B cell (primary cell): ENCODE measurements around the gene ZNF189. TPM values are rescaled to one million over a fixed set of nuclear protein-coding genes. Genes with fewer than 3 reads are reported as not detected.

Experiments used
- ATAC-seq: fragments of 200-7000 bp; cut with Tn5 transposase; one replicate; pipeline ENCODE4 v1.10.0; 2021; ENCODE audit warnings: low read depth, mild to moderate bottlenecking, moderate number of reproducible peaks, moderate library complexity
- CTCF ChIA-PET: fragments of 350-600 bp; sonication (Branson Sonifier 250); formaldehyde crosslinking; loops from one replicate; lab custom pipeline; 2021; ENCODE audit warnings: antibody characterized with exemption, inconsistent platforms; lab: Charles Lee
- POLR2A ChIA-PET: fragments of 350-600 bp; sonication (Branson Sonifier 250); formaldehyde crosslinking; loops from one replicate; lab custom pipeline; 2021; ENCODE audit warnings: antibody characterized with exemption; lab: Charles Lee
- DNase-seq: peaks from one replicate; pipeline ENCODE4 v3.0.0; 2013
- H2AFZ ChIP-seq: 2 replicates; pipeline ENCODE4 v1.6.1; 2012; ENCODE audit warnings: mild to moderate bottlenecking, low read depth, low read length; ENCODE audit not compliant: insufficient read depth, poor library complexity, severe bottlenecking
- H3K27ac ChIP-seq, 2 donors: 1 replicate in 1 of 2; 2 replicates in 1 of 2; pipeline ENCODE4 v1.5.1; 2012 to 2013; ENCODE audit warnings: low read length in 2 of 2, mild to moderate bottlenecking in 2 of 2, moderate library complexity in 1 of 2
- H3K27me3 ChIP-seq, 4 experiments: fragments of 200-600 bp in 1 of 4; sonication (generic) in 1 of 4; replicated peaks in 1 of 4; 1 replicate in 2 of 4; 2 replicates in 2 of 4; pipeline versions ENCODE4 v1.6.1 to v1.7.0; 2013 to 2016; ENCODE audit warnings: low read length in 3 of 4, mild to moderate bottlenecking in 2 of 4, mixed read lengths in 1 of 4, moderate library complexity in 1 of 4; ENCODE audit not compliant: insufficient read depth in 4 of 4, control insufficient read depth in 3 of 4; ENCODE audit errors: control extremely low read depth in 1 of 4
- H3K36me3 ChIP-seq, 2 experiments: replicated peaks in 1 of 2; 1 replicate in 1 of 2; 2 replicates in 1 of 2; pipeline versions ENCODE4 v1.6.1 to v1.7.1; 2013; ENCODE audit warnings: low read length in 1 of 2; ENCODE audit not compliant: insufficient read depth in 2 of 2, control insufficient read depth in 1 of 2; ENCODE audit errors: control extremely low read depth in 1 of 2, extremely low read depth in 1 of 2
- H3K4me1 ChIP-seq, 2 donors: fragments of 200-600 bp in 1 of 2; sonication (generic) in 1 of 2; 1 replicate in 1 of 2; 2 replicates in 1 of 2; pipeline versions ENCODE4 v1.5.1 to v1.6.1; 2013 to 2017; ENCODE audit warnings: low read length in 2 of 2; ENCODE audit not compliant: control insufficient read depth in 2 of 2, insufficient read depth in 2 of 2
- H3K4me2 ChIP-seq: replicated peaks from 2 replicates; pipeline ENCODE3; 2012; ENCODE audit warnings: mild to moderate bottlenecking, low read depth, low read length; ENCODE audit not compliant: poor library complexity, severe bottlenecking
- H3K4me3 ChIP-seq, 5 experiments: fragments of 200-600 bp in 1 of 5; sonication (generic) in 1 of 5; 1 replicate in 3 of 5; 2 replicates in 2 of 5; pipeline versions ENCODE4 v1.5.1 to v1.7.0; 2011 to 2016; ENCODE audit warnings: low read length in 4 of 5, mild to moderate bottlenecking in 4 of 5, low read depth in 2 of 5, control low read depth in 1 of 5, moderate library complexity in 1 of 5; ENCODE audit not compliant: insufficient read depth in 1 of 5; ENCODE audit errors: control extremely low read depth in 1 of 5, extremely low read depth in 1 of 5
- H3K79me2 ChIP-seq: fragments of 200-600 bp; sonication (generic); one replicate; pipeline ENCODE4 v1.6.0; 2016; ENCODE audit warnings: low read length; ENCODE audit not compliant: control insufficient read depth, insufficient read depth
- H3K9ac ChIP-seq: fragments of 200-600 bp; sonication (generic); 2 replicates; pipeline ENCODE4 v1.6.1; 2017; ENCODE audit warnings: mild to moderate bottlenecking, low read length, moderate library complexity
- H3K9me3 ChIP-seq, 3 donors: one replicate each; pipeline versions ENCODE4 v1.6.1 to v1.7.1; 2013; ENCODE audit warnings: low read length in 2 of 3; ENCODE audit not compliant: control insufficient read depth in 2 of 3, insufficient read depth in 1 of 3; ENCODE audit errors: control extremely low read depth in 1 of 3
- H4K20me1 ChIP-seq: 2 replicates; pipeline ENCODE4 v1.6.0; 2012; ENCODE audit warnings: mild to moderate bottlenecking, low read length; ENCODE audit not compliant: insufficient read depth, control insufficient read depth, poor library complexity, severe bottlenecking
- H3K27ac Mint-ChIP-seq: one replicate; pipeline ENCODE4 v1.8.0; 2021; ENCODE audit warnings: mixed read lengths
- H3K27me3 Mint-ChIP-seq: one replicate; pipeline ENCODE4 v1.8.0; 2021; ENCODE audit warnings: mixed read lengths
- H3K4me1 Mint-ChIP-seq: one replicate; pipeline ENCODE4 v1.8.0; 2021; ENCODE audit warnings: mixed read lengths
- H3K4me3 Mint-ChIP-seq: one replicate; pipeline ENCODE4 v1.8.0; 2021; ENCODE audit warnings: mixed read lengths
- H3K9me3 Mint-ChIP-seq: one replicate; pipeline ENCODE4 v1.8.0; 2022; ENCODE audit warnings: mixed read lengths; ENCODE audit not compliant: insufficient read depth
- EZH2 ChIP-seq: IDR thresholded peaks from 2 replicates; pipeline ENCODE4 v1.6.1; 2012; ENCODE audit warnings: borderline replicate concordance, low read depth, mild to moderate bottlenecking, moderate library complexity, low read length; ENCODE audit not compliant: insufficient read depth, poor library complexity, severe bottlenecking
- WGBS: methylation state at CpG from one replicate; pipeline ENCODE4 v1.1.5; 2013; ENCODE audit warnings: missing lambda C conversion rate; ENCODE audit not compliant: insufficient coverage; 5-methylcytosine and 5-hydroxymethylcytosine counted together
- intact Hi-C: fragments of 100-400 bp; cut with micrococcal nuclease; formaldehyde crosslinking; loops from one replicate; pipeline ENCODE4 v1.10.0; 2022
- polyA plus RNA-seq: library from polyadenylated mRNA; depleted of rRNA; stranded (reverse); fragments of >200 nt; gene quantifications from 2 replicates; pipeline ENCODE4 v1.2.3, GENCODE V29; 2012
- total RNA-seq, 2 donors: library from RNA; stranded (reverse); fragments of 120-200 nt in 1 of 2; gene quantifications; 1 replicate in 1 of 2; 2 replicates in 1 of 2; pipeline versions ENCODE4 v1.2.3 to v1.2.4, GENCODE V29; 2013 to 2022
- TF ChIP-seq, protein P1 (sequence below): fragments of 200-600 bp; IDR thresholded peaks from one replicate; pipeline ENCODE4 v1.8.0; 2022; ENCODE audit warnings: antibody characterized with exemption, mild to moderate bottlenecking

The ZNF189 gene
- total and polyA plus RNA-seq, 2 donors (not counting 1 experiment from before 2014, with no cell fraction given), result 4.0 to 25.7 TPM

DNA sequence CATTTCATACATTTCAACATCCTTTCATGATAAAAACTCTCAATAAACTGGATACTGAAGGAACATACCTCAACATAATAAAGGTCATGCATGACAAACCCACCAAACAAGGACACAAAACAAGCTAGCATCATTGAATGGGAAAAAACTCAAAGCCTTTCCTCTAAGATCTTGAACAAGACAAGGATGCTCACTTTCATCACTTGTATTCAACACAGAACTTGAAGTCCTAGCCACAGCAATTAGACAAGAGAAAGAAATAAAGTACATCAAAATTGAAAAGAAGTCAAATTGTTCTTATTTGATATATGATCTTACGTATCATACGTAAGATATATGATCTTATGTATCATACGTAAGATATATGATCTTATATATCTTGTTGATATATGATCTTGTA lies 5.5 kb upstream of the ZNF189 start:
- POLR2A ChIA-PET, result no interaction called here

GRCh38 chr9:101394687-101395086 lies 4.0 kb upstream of the ZNF189 start:
- no peak overlapping the region for H3K9ac ChIP-seq

More for the DNA sequence above, 5.5 kb upstream of the ZNF189 start:
- H3K27me3 Mint-ChIP-seq, result no peaks in the 10 kb centered on the region
- Histone ChIP-seq H4K20me1 (no peaks in the 10 kb centered on the region), H3K27ac (no peak overlapping the region), H3K9ac (no peak overlapping the region), H3K27me3 (no peaks in the 10 kb centered on the region), H3K4me1 (peaks cover 5 to 7% of the 10 kb centered on the region in 2 donors), H3K36me3 (peaks cover 4 to 23% of the 10 kb centered on the region in 2 experiments), H2AFZ (no peak overlapping the region), H3K9me3 (peaks cover 0 to 3% (median 0%) of the 10 kb centered on the region in 3 donors), H3K4me2 (no peak overlapping the region), H3K79me2 (peaks cover 65% of the 10 kb centered on the region), H3K4me3 (no peak overlapping the region)
- DNase-seq, result no peak
- H3K4me3 Mint-ChIP-seq, result no peak overlapping the region
- no peak overlapping the region for H3K27ac Mint-ChIP-seq
- CTCF ChIA-PET, result interaction anchor here (1.7 kb wide), 1 partner anchor 16 kb away, joined by 3 read pairs; no protein-coding TSS in a partner anchor
- peaks cover 10% of the 10 kb centered on the region for H3K9me3 Mint-ChIP-seq
- intact Hi-C loops, result no loop called here
- no peak for ATAC-seq
- TF ChIP-seq, protein P1, sequence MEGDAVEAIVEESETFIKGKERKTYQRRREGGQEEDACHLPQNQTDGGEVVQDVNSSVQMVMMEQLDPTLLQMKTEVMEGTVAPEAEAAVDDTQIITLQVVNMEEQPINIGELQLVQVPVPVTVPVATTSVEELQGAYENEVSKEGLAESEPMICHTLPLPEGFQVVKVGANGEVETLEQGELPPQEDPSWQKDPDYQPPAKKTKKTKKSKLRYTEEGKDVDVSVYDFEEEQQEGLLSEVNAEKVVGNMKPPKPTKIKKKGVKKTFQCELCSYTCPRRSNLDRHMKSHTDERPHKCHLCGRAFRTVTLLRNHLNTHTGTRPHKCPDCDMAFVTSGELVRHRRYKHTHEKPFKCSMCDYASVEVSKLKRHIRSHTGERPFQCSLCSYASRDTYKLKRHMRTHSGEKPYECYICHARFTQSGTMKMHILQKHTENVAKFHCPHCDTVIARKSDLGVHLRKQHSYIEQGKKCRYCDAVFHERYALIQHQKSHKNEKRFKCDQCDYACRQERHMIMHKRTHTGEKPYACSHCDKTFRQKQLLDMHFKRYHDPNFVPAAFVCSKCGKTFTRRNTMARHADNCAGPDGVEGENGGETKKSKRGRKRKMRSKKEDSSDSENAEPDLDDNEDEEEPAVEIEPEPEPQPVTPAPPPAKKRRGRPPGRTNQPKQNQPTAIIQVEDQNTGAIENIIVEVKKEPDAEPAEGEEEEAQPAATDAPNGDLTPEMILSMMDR, result no peak
- TF ChIP-seq EZH2, result no peak
- WGBS, result no CpG with 5 or more reads among the region's 3 CpGs
- peaks cover 55% of the 10 kb centered on the region for H3K4me1 Mint-ChIP-seq

More at GRCh38 chr9:101394687-101395086, 4.0 kb upstream of the ZNF189 start:
- DNase-seq (no peak), ATAC-seq (no peak)
- H2AFZ ChIP-seq, result no peak overlapping the region
- peaks cover 78% of the 10 kb centered on the region for H3K79me2 ChIP-seq
- H3K4me2 ChIP-seq, result no peak overlapping the region
- H3K27me3 Mint-ChIP-seq, result no peaks in the 10 kb centered on the region
- peaks cover 10% of the 10 kb centered on the region for H3K9me3 Mint-ChIP-seq
- H3K4me3 Mint-ChIP-seq, result no peak overlapping the region
- no CpG with 5 or more reads among the region's 1 CpG for WGBS
- H3K36me3 ChIP-seq, result peaks cover 2 to 13% of the 10 kb centered on the region in 2 experiments
- POLR2A ChIA-PET, result no interaction called here
- H3K27ac ChIP-seq, result no peak overlapping the region
- CTCF ChIA-PET, result interaction anchor here (0.6 kb wide), 1 partner anchor 65 kb away, joined by 4 read pairs; no protein-coding TSS in a partner anchor
- TF ChIP-seq, protein P1, result no peak
- no peak for TF ChIP-seq EZH2
- peaks cover 64% of the 10 kb centered on the region for H3K4me1 Mint-ChIP-seq
- H3K4me3 ChIP-seq, result no peak overlapping the region
- no peak overlapping the region for H3K27ac Mint-ChIP-seq
- peaks cover 0 to 3% (median 0%) of the 10 kb centered on the region in 3 donors for H3K9me3 ChIP-seq
- H4K20me1 ChIP-seq, result no peaks in the 10 kb centered on the region
- peaks cover 11 to 12% of the 10 kb centered on the region in 2 donors for H3K4me1 ChIP-seq
- H3K27me3 ChIP-seq, result no peaks in the 10 kb centered on the region
- intact Hi-C loops, result loop anchor here (5.0 kb wide), 2 partner anchors 53 to 1297 kb away; partner anchors contain the start of genes ERP44 and INVS
